Lung (tissue), 12 donors: ENCODE measurements around the gene PLB1. TPM values are rescaled to one million over a fixed set of nuclear protein-coding genes. Genes with fewer than 3 reads are reported as not detected.

Source experiments
- ATAC-seq: fragments of 200-7000 bp; cut with Tn5 transposase; one replicate; pipeline ENCODE4 v1.9.1; 2020; ENCODE audit warnings: moderate number of reproducible peaks; ENCODE audit not compliant: insufficient read depth, low FRiP score
- DNase-seq, 3 donors: peaks; one replicate each; pipeline ENCODE4 v3.0.0-alpha.2; 2013 to 2017
- H3K27ac ChIP-seq, 2 donors: one replicate each; pipeline ENCODE4 v1.5.1; 2013; ENCODE audit warnings: mild to moderate bottlenecking in 2 of 2, moderate library complexity in 2 of 2, control low read depth in 1 of 2, inconsistent platforms in 1 of 2, low read depth in 1 of 2, low read length in 1 of 2
- H3K27me3 ChIP-seq, 3 donors: one replicate each; pipeline ENCODE4 v1.5.1; 2013; ENCODE audit warnings: low read length in 2 of 3; ENCODE audit not compliant: control insufficient read depth in 3 of 3, insufficient read depth in 3 of 3
- H3K36me3 ChIP-seq, 4 donors: one replicate each; pipeline ENCODE4 v1.5.1; 2013; ENCODE audit warnings: low read length in 4 of 4, mild to moderate bottlenecking in 1 of 4, moderate library complexity in 1 of 4; ENCODE audit not compliant: control insufficient read depth in 4 of 4, insufficient read depth in 4 of 4
- H3K4me1 ChIP-seq, 5 donors: one replicate each; pipeline ENCODE4 v1.5.1; 2013; ENCODE audit warnings: low read length in 5 of 5, mild to moderate bottlenecking in 2 of 5, moderate library complexity in 1 of 5; ENCODE audit not compliant: control insufficient read depth in 5 of 5, insufficient read depth in 5 of 5
- H3K4me3 ChIP-seq: one replicate; pipeline ENCODE4 v1.5.1; 2013; ENCODE audit warnings: mild to moderate bottlenecking, control low read depth, moderate library complexity
- H3K9ac ChIP-seq, 2 donors: one replicate each; pipeline ENCODE4 v1.5.1; 2013; ENCODE audit warnings: low read length in 2 of 2, control low read depth in 1 of 2; ENCODE audit not compliant: insufficient read depth in 1 of 2
- H3K9me3 ChIP-seq, 4 donors: one replicate each; pipeline ENCODE4 v1.5.1; 2013; ENCODE audit warnings: low read length in 3 of 4, mild to moderate bottlenecking in 1 of 4, moderate library complexity in 1 of 4; ENCODE audit not compliant: control insufficient read depth in 4 of 4, insufficient read depth in 3 of 4
- CTCF ChIP-seq: IDR thresholded peaks from 2 replicates; pipeline ENCODE4 v1.5.1; 2012; ENCODE audit warnings: mild to moderate bottlenecking; ENCODE audit errors: control extremely low read depth, extremely low read depth
- WGBS, 2 donors: extraction: QIAGEN DNeasy Blood & Tissue Kit; methylation state at CpG; one replicate each; pipeline ENCODE4 v1.1.7; 2013; 5-methylcytosine and 5-hydroxymethylcytosine counted together
- polyA plus RNA-seq, 2 donors: library from polyadenylated mRNA; stranded (reverse); fragments of 200-250 nt; gene quantifications; one replicate each; pipeline ENCODE4 v1.2.1, GENCODE V29; 2013
- total RNA-seq, 2 donors: library from RNA; depleted of rRNA in 1 of 2; stranded (reverse); fragments of >200 nt in 1 of 2; gene quantifications; one replicate each; pipeline ENCODE4 v1.2.1, GENCODE V29; 2014 to 2021
- donor health status: control.
- donor health status: control.
- donor health status: Bipolar disorder and iron deficiency.
- donor health status: healthy.
- donor health status: DM: yes; HTN: yes; CAD: no.

PLB1 gene
- total and polyA plus RNA-seq, 4 donors, result 1.0 to 10.3 (median 6.7) TPM

DNA sequence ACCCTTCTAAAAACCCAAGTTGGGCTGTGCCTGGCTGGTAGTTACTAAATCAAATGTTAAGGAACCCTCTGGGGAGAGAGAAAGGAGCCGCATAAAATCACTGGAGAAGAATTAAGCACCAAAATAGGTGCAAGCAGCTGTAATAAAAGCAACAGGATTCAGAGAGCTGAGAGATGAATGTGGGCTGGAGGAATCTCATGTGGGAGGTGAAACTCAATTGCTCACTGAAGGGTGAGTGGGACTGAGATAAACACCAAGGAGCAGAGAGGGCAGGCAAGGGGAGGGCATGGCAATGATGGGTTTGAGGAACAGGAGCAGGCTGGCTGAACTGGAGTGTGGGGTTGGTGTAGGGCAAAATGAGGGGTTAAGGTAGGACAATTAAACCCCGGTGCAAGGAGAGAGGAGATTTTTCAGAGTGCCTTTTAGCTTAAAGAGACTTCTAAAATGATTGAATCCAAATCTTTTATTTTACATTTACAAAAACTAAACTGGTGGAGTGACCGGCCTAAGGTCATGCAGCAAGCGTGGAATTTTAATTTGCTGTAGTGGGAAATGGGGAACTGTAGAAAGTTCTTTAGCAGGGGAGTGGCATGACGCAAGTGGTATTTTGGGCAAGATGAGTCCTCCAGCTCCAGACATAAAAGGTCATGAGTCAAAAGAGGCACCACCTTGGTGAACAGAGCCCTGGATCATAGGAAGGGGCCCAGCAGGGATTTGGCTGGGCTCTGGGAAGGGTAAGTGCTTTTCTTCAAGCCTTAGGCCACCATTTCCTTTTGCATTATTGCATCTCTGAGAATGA lies 10.5 kb downstream of the PLB1 start:
- H3K9ac ChIP-seq, result no peak overlapping the region
- ATAC-seq (no peak), DNase-seq (no peak)
- no peak overlapping the region for H3K27ac ChIP-seq
- H3K27me3 ChIP-seq, result peaks cover 0 to 3% (median 0%) of the 10 kb centered on the region in 3 donors
- TF ChIP-seq CTCF, result no peak
- H3K36me3 ChIP-seq, result no peaks in the 10 kb centered on the region
- H3K9me3 ChIP-seq, result peaks cover 0 to 2% (median 0%) of the 10 kb centered on the region in 4 donors
- no peak overlapping the region for H3K4me3 ChIP-seq
- WGBS, 2 donors, result 89 to 94% methylated on average over 5 of the region's 5 CpGs
- H3K4me1 ChIP-seq, result no peaks in the 10 kb centered on the region

DNA sequence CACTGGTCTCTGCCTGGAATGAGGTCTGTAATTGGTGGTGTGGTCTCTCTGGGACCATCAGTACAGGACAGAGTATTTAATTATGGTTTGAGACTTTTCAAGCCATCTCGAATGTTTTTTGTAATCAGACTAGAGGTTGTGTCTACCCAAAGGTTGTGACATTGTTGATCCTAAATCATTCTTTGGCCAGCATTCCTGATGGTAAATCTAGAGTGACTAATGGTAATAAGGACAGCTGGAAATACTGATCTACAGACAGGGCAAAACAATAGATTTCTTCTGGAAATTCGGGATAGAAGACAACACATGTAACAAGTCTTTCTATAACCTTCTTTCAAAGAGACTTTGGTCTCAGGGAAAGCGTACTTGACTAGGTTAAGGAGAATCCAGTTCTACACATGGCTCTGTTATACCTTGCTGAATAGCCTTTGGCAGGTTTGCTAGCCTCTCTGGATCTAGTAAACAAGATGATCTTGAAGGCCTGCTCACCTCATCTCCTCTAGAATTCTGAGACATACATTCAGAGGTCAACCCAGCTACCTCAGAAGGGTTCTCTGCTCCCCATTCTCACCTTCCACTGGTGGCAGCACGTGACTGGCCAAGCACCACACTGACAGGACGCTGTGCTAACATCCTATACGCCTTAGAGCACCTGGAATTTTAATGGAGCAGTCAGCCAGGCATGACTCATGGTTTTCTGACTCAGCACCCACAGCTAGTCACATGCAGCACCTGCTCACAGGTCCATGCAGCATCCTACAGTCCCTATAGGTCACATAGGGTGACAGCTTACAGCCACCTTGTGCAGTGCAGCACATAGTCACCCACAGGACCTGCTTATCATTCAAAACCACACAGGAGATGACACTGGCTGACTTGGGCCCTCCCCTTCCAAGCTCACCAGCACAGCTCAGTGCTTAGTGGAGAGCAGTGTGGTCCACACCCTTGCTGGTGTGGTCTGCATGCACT lies 12.2 kb downstream of the PLB1 start:
- no peak overlapping the region for H3K4me3 ChIP-seq
- H3K9me3 ChIP-seq, result peaks cover 0 to 2% (median 0%) of the 10 kb centered on the region in 4 donors
- H3K27me3 ChIP-seq, result peaks cover 0 to 3% (median 0%) of the 10 kb centered on the region in 3 donors
- no peak overlapping the region for H3K9ac ChIP-seq
- no peaks in the 10 kb centered on the region for H3K4me1 ChIP-seq
- 83 to 89% methylated on average over 6 of the region's 6 CpGs for WGBS, 2 donors
- no peak overlapping the region for H3K27ac ChIP-seq
- no peaks in the 10 kb centered on the region for H3K36me3 ChIP-seq
- no peak for DNase-seq
- ATAC-seq, result no peak
- TF ChIP-seq CTCF, result no peak

DNA sequence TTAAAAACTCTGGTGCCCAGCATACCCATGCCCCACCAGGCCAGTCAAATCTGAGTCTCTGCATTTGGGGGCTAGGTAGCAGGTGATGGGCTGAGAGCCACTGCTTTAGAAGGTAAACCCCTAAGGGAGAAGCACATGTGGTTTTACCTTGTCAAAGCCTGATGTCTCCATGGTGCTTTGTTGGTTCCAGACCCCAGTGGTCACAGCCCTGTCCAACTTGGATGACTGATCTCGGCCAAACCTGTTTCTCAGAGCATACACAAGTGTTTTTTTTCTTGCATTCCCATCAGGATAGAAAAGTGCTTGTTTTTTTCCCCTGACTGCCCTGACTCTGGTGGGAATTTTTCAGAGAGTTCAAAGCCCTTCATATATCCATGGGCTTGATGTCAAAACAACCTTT lies 13.5 kb downstream of the PLB1 start:
- no peak for TF ChIP-seq CTCF
- DNase-seq (no peak), ATAC-seq (no peak)
- WGBS, 2 donors, result 55 to 91% methylated on average over 1 of the region's 1 CpG
- no peaks in the 10 kb centered on the region for H3K36me3 ChIP-seq
- peaks cover 0 to 3% (median 0%) of the 10 kb centered on the region in 3 donors for H3K27me3 ChIP-seq
- no peak overlapping the region for H3K9ac ChIP-seq
- no peak overlapping the region for H3K4me3 ChIP-seq
- no peak overlapping the region for H3K27ac ChIP-seq
- peaks cover 0 to 2% (median 0%) of the 10 kb centered on the region in 4 donors for H3K9me3 ChIP-seq
- no peaks in the 10 kb centered on the region for H3K4me1 ChIP-seq
